ENCODE data around the gene C16orf92.
A peak's percentile ranks its signal among the peaks of the same experiment; 100 is the strongest.

The C16orf92 gene

DNA sequence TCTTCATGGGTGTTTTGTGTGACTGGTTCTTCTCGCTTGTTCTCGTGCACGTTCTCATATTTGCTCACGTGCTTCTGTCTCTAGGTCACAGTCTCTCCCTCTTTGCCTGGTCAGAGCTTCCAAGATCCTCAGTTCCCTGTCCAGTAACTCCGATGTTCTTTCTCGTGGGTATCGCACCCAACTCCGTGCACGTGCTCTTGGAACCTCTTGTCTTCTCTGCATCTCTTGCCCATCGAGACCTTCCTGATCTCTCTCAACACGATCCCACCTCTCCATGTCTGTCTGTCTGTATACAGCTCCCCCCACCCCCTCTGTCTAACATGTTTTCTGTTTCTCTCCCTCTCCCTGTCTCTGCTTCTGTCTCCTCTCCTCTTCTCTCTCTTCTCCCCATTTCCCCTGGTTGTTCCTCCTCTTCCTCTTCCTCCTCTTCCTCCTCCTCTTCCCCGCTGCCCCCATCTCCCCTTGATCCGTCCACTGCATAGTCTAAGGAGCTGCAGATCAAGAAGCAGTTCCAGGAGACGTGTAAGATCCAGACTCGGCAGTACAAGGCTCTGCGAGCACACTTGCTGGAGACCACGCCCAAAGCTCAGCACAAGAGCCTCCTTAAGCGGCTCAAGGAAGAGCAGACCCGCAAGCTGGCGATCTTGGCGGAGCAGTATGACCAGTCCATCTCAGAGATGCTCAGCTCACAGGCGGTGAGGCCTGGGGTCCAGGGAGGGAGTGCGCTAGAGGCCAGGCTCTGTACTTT is 33.7 kb upstream of the C16orf92 start:
- no peak for DNase-seq

- no peak for DNase-seq
Observed at GRCh38 chr16:29990034-29990433, 33.0 kb upstream of the C16orf92 start.

DNA sequence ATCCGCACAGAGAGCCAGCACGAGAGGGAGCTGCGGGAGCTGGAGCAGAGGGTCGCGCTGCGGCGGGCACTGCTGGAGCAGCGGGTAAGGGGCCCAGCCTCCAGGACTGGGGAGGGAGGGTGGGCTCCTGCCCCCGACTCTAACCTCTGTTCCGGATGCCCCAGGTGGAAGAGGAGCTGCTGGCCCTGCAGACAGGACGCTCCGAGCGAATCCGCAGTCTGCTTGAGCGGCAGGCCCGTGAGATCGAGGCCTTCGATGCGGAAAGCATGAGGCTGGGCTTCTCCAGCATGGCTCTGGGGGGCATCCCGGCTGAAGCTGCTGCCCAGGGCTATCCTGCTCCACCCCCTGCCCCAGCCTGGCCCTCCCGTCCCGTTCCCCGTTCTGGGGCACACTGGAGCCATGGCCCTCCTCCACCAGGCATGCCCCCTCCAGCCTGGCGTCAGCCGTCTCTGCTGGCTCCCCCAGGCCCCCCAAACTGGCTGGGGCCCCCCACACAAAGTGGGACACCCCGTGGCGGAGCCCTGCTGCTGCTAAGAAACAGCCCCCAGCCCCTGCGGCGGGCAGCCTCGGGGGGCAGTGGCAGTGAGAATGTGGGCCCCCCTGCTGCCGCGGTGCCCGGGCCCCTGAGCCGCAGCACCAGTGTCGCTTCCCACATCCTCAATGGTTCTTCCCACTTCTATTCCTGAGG is 32.0 kb upstream of the C16orf92 start:
- no peak for DNase-seq

DNA sequence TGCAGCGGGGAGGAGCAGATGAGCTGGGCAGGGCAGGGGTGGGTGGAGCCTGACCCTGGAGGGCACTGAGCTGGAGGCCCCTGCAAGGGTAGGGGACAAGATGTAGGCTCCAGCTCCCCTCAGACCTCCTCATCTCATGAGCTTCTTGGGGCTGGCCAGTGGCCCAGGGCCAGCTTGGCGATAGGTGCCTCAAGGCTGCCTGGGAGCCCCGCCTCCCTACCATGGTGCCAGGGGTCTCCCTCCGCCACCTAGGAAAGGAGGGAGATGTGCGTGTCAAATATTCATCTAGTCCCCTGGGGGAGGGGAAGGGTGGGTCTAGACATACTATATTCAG is 31.5 kb upstream of the C16orf92 start:
- no peak for DNase-seq

DNA sequence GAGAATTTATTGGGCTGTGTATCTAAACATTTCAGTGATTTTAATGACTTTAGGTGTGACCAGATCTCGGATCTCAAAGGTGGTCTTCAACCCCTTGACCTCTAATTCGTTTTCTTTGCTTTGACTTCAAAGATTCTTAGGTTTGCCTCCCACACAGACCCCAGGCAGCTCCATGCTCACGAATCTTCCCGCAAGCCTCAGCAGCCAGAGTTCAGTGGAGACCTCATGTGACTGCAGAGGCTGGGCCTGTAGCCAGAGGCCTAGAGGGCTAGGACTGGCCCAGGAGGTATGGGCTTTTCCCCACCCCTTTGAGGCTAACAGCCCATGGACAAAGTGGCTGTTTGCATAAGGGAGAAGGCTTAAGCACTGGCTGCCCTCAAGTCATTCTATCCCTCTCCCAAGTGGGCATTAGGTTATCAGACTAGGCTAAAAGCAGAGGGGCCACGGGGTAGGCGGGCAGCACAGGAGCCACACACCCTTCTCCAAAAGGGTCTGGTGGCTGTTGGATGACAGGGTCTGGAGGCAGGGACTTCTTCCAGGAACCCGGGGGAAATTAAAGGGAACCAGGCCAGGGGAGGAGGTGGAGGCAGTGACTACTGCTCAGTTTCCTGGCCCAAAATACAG is 30.5 kb upstream of the C16orf92 start:
- no peak for DNase-seq

GRCh38 chr16:29993191-29993902 is 29.7 kb upstream of the C16orf92 start:
- DNase-seq = no peak

DNA sequence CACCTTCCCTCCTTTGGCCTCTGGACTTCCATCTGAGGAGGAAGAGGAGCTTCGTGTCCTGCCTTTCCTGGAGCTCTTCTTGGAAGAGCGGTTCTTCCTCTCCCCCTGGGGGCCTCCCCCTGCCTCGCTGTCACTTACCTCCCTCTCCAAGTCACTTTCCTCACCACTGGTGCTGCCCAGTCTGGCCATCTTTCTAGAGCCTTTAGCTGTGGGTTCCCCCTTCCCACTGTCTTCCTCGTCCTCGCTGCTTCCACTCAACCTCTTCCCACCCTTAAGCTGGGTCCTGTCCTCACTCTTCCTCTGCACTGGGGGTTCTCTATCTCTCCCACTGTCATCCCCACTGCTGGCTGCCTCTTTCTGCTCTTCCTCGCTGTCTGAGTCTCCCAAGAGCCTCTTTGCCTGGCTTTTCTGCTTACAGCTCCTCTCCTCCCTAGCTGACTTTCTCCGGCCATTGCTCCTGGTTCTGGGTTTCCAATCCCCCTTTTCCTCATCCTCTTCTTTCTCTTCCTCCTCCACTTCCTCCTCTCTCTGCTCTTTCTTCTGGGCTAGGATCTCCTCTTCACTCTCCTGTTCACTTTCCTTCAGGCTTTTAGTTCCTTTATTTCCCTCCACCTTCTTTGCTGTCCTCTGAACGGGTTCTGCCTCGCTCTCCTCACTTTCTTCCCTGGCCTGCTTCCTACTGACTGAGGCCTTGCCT is 28.9 kb upstream of the C16orf92 start:
- no peak for DNase-seq

DNA sequence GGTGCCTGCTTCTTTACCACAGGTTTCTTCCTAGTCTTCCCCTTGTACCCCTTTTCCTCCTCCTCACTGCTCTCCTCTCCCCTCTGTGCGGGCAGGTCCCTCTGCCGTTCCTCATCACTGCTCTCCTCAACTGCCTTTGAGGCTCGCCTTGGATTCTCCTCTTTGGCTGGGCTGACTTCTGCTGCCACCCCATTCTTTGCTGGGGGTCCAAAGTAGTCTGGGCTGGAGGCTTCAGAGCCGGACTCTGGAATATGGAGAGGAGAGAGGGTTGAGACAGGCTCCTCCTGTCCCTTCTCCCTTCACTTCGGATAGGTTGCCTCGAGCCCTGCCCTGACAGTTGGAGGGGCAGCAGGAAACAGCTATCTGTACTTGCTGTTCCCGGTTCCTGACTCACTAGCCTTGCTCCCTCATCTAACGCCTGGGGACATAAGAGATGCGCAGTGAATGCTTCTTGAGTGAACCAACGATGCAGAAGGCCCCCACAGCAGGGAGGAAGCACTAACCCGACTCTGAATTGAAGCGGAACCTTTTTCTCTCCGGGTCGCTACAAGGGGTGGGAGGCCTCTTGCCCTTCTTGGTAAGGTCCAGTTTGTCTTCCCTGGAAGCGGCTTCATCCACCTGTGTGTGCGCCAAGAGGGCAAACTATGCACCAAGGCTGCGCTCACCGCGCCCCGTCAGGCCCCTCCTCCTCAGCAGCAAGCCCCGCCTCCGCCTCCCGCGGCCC is 28.2 kb upstream of the C16orf92 start:
- no peak for DNase-seq

DNA sequence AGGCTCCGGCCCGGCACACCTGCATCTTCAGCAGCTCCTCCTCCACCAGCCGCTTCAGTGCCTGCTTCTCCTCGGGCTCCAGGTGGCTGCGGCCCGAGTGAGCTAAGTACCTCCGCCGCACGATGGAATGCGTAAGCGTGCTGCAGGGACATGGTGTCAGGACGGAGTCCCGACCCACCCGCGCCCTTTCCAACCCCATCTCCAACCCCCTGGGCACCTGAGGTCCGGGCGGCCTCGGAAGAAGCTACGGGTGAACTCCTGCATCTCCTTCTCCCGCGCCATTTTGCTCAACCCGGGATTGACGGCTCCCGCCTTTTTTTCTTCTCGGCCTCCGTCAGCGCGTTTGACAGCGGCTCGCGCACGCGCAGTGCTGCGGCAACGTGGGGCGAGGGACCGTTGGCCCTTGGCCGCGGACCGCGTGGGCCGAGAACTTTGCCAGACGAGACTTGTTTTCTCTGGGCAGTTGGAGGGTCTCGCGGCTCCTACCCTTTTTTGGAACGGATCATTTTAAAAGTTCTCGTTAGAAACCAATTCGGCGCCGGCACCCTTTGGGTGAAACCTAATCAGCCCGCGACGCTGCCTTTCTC is 27.6 kb upstream of the C16orf92 start, which contains the start of gene HIRIP3:
HIRIP3 (minus strand) TSS at position 294 of the 587 bp plus-strand sequence; CDS start at position 282, 12 bp downstream.
- peak; percentile 93 for DNase-seq

- DNase-seq = peak; percentile 99
Observed at GRCh38 chr16:29995911-29996765, 26.9 kb upstream of the C16orf92 start, which contains the start of gene INO80E. Gene INO80E (plus strand): TSS chr16:29996241. CDS start chr16:29996311, 70 bp downstream.

GRCh38 chr16:29996766-29997250 is 26.2 kb upstream of the C16orf92 start:
- no peak for DNase-seq

GRCh38 chr16:29999605-30000004 is 23.4 kb upstream of the C16orf92 start:
- DNase-seq = no peak

- no peak for DNase-seq
Observed at GRCh38 chr16:30000735-30001631, 22.0 kb upstream of the C16orf92 start.

- DNase-seq = no peak
Observed at GRCh38 chr16:30002614-30003346, 20.2 kb upstream of the C16orf92 start.

- no peak for DNase-seq
Observed at GRCh38 chr16:30003670-30004423, 19.2 kb upstream of the C16orf92 start.

DNA sequence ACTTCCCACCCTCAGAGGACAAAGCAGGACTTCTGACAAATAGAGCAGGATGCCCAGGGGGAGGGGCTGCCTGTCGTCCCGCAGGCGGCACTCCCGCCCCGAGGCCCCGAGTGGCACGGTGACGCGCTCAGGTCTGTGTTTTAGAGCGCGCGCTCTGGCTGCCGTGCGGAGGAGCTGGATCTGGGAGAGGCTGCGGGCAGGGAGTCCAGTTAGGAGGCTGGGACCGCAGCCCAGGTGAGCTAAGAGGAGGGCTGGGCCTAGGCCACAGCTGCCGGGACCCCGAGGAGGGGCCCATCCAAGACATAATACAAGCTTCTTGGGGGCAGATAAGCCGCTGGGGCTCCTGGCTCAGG is 18.6 kb upstream of the C16orf92 start:
- DNase-seq = no peak

DNA sequence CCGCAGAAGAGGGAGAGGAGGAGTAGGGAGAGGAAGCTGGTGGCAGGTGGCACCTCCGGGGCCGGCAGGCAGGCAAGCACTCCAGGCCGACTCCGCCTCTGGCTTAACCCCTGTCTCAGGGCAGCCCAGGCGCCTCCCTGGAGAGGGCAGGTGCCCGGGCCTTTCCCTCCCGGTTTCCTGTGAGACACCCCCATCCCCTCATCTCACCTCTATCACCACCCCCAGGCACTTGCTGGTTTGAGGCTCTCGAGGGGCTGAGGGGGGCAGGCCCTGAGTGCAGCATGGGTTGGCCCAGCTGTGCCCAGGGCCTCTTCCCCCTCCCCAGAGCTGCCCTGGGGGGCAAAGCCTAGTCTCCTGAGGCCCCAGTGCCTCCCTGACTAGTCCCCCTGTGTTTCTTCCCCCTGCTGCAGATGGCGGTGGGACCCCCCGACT is 18.2 kb upstream of the C16orf92 start:
- DNase-seq = no peak

Data from femur (tissue), 1 donor.